Esophagus muscularis mucosa (tissue), 3 donors: ENCODE measurements around the gene TTC27.

Experiments used
- EP300 ChIP-seq: sonication (generic); formaldehyde crosslinking; IDR thresholded peaks from one replicate; pipeline ENCODE4 v1.6.1; 2017; ENCODE audit warnings: antibody characterized with exemption
- POLR2A ChIP-seq: fragments of 450-650 bp; IDR thresholded peaks from one replicate; pipeline ENCODE4 v1.6.1; 2017; ENCODE audit warnings: antibody characterized with exemption, moderate library complexity, mild to moderate bottlenecking, low read depth
- POLR2AphosphoS5 ChIP-seq, 2 donors: sonication (generic); formaldehyde crosslinking; IDR thresholded peaks; one replicate each; pipeline ENCODE4 v1.6.1; 2017; ENCODE audit warnings: antibody characterized with exemption in 2 of 2

DNA sequence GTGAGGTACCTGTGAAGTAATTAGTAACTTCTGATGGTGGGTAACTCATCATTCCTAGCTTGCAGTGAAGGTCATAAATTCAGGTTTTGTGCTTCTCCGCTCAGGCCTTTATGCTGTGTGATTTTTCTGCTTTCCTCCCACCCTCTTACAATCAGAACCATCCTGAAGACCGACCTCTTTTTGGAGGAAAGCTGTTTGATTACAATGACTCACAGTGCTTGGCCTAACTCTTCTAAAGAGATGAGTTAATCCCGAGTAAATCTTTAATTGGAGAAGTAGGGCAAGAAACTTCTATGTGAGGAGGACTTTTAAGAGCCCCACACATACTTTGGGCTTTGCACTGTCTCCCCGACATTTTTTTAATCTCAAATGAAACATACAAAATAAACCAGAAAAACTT is 53.1 kb downstream of the TTC27 start:
- no peak for TF ChIP-seq POLR2AphosphoS5 (IDR thresholded peaks at IDR 0.05)
- no peak for TF ChIP-seq POLR2A
- no peak for TF ChIP-seq EP300
